GM19023 (cell line): Measurements from ENCODE around the gene MRO.
"Not testable (repeated sequence)": the region's sequence is repeated elsewhere in the genome, so short reads cannot be mapped to it uniquely, and the experiment has no call there.

Source experiments
- ATAC-seq: cut with Tn5 transposase; IDR thresholded peaks from one replicate; pipeline ENCODE4 v1.9.1; 2021; ENCODE audit warnings: mild to moderate bottlenecking, moderate library complexity; ENCODE audit not compliant: unreplicated experiment

Gene MRO

GRCh38 chr18:50793641-50794565 lies 25.9 kb downstream of the MRO start:
- ATAC-seq = no peak

GRCh38 chr18:50792885-50793284 lies 26.9 kb downstream of the MRO start:
- ATAC-seq = no peak

- ATAC-seq = no peak
Measured at GRCh38 chr18:50791599-50792438, 28.0 kb downstream of the MRO start.

- ATAC-seq = no peak
Measured at GRCh38 chr18:50790948-50791347, 28.9 kb downstream of the MRO start.

- no peak for ATAC-seq
Measured at GRCh38 chr18:50790241-50790640, 29.6 kb downstream of the MRO start.

- no peak for ATAC-seq
Measured at GRCh38 chr18:50788284-50788683, 31.5 kb downstream of the MRO start.

- ATAC-seq = no peak
Measured at GRCh38 chr18:50786864-50787263, 33.0 kb downstream of the MRO start.

GRCh38 chr18:50783553-50783952 lies 36.3 kb downstream of the MRO start:
- no peak for ATAC-seq

GRCh38 chr18:50779021-50779420 lies 40.8 kb downstream of the MRO start:
- not testable (repeated sequence) for ATAC-seq

- ATAC-seq = no peak
Measured at GRCh38 chr18:50776383-50776782, 43.4 kb downstream of the MRO start.

- ATAC-seq = no peak
Measured at GRCh38 chr18:50775726-50776125, 44.1 kb downstream of the MRO start.

GRCh38 chr18:50775207-50775606 lies 44.6 kb downstream of the MRO start:
- no peak for ATAC-seq

GRCh38 chr18:50769463-50769862 lies 50.4 kb downstream of the MRO start:
- no peak for ATAC-seq

- no peak for ATAC-seq
Measured at GRCh38 chr18:50757358-50757757, 62.5 kb downstream of the MRO start.

- no peak for ATAC-seq
Measured at GRCh38 chr18:50754297-50754696, 65.5 kb downstream of the MRO start.

GRCh38 chr18:50753311-50753710 lies 66.5 kb downstream of the MRO start:
- no peak for ATAC-seq

GRCh38 chr18:50751947-50752346 lies 67.9 kb downstream of the MRO start:
- no peak for ATAC-seq

GRCh38 chr18:50751490-50751889 lies 68.3 kb downstream of the MRO start:
- no peak for ATAC-seq

GRCh38 chr18:50750546-50750945 lies 69.3 kb downstream of the MRO start:
- ATAC-seq = no peak

- no peak for ATAC-seq
Measured at GRCh38 chr18:50749945-50750344, 69.9 kb downstream of the MRO start.

- no peak for ATAC-seq
Measured at GRCh38 chr18:50749421-50749820, 70.4 kb downstream of the MRO start.
